ENCODE data around the gene ECSCR.

ECSCR gene

GRCh38 chr5:139401546-139401945 is 61.0 kb downstream of the ECSCR start:
- H3K36me3 Mint-ChIP-seq (ENCODE audit: low read depth) = peaks cover 10% of the 10 kb centered on the region
- no peaks in the 10 kb centered on the region for H3K9me3 Mint-ChIP-seq
- H3K27me3 Mint-ChIP-seq (ENCODE audit: low read depth) = no peaks in the 10 kb centered on the region
- peak overlapping the region in 1 of 3 experiments; percentile 57 for H3K27ac Mint-ChIP-seq
- TF ChIP-seq CTCF (IDR thresholded peaks at IDR 0.05; ENCODE audit: unreplicated experiment in 3 of 3) = no peak
- peaks cover 31% of the 10 kb centered on the region for H3K4me1 Mint-ChIP-seq
- peak overlapping the region in 2 of 3 experiments; percentile 50 to 54 for H3K4me3 Mint-ChIP-seq

- Mint-ChIP-seq H3K4me3 (no peak overlapping the region), H3K27me3 (ENCODE audit: low read depth) (peaks cover 15% of the 10 kb centered on the region), H3K36me3 (ENCODE audit: low read depth) (peaks cover 10% of the 10 kb centered on the region), H3K27ac (no peak overlapping the region), H3K4me1 (peaks cover 37% of the 10 kb centered on the region), H3K9me3 (no peaks in the 10 kb centered on the region)
- TF ChIP-seq CTCF (IDR thresholded peaks at IDR 0.05; ENCODE audit: unreplicated experiment in 3 of 3) = no peak
These were observed 62.9 kb downstream of the ECSCR start for GRCh38 chr5:139399501-139400121.

All from nephron (organoid).